Measurements from ENCODE around the gene CCBE1. TPM values are rescaled to one million over a fixed set of nuclear protein-coding genes. Genes with fewer than 3 reads are reported as not detected.

The CCBE1 gene
- total RNA-seq = 0.43 and 1.9 TPM in 2 replicates

DNA sequence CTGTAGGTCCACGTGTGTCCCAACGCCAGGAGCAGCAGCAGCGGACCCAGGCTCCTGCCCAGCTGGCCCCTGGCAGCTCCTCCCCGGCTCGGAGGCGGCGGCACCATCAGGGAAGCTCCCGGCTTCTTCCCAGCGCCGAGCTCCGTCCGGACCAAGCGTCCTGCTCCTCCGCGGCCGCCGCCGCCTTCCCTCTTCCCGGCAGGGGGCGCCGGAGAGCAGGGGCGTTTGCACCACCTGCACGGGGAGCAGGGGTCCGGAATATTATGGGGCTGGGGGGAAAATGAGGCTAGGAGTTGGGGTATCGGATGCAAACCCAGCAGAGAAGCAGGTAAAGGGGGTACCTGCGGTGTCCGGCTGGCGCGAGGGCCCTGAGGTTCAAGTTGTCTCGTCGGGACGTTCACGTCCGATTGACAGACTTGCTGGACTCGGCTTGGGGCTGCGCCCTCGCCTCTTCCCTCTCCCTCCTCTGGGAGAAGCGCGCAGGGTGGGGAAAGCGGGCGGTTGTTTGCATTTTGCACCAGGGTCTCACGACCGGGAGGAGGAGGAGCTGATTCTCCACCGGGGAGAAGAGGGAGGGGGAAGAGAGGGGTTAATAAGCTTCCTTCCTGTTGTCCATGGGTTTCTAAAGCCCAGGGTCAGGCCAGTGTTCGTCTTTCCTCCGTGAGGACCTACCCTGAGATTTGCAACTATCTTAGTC is at the start of gene CCBE1:
CCBE1 (minus strand) TSS at position 188 of the 697 bp plus-strand sequence.

Other genes with a start within 250 kb of the CCBE1 start
- 23.9 and 45.5 TPM in 2 replicates for gene PMAIP1, start 202.6 kb upstream of the CCBE1 start, total RNA-seq

Data from tracheal epithelial cell (primary cell).